ENCODE results near the gene CASP8. TPM values are rescaled to one million over a fixed set of nuclear protein-coding genes. Genes with fewer than 3 reads are reported as not detected.

The CASP8 gene
- total and polyA plus RNA-seq, 4 donors = 4.5 to 15.1 (median 8.7) TPM

GRCh38 chr2:201228271-201228911 lies 31.9 kb upstream of the CASP8 start:
- Histone ChIP-seq H3K4me3 (ENCODE audit: low read depth in 1 of 3, low read length in 3 of 3) (no peak overlapping the region), H3K9me3 (ENCODE audit: control insufficient read depth in 4 of 4, low read length in 3 of 4) (no peaks in the 10 kb centered on the region), H3K4me1 (ENCODE audit: control insufficient read depth in 4 of 4, insufficient read depth in 4 of 4, low read length in 3 of 4) (peaks cover 2 to 13% (median 9%) of the 10 kb centered on the region in 4 donors), H3K36me3 (ENCODE audit: control insufficient read depth in 4 of 4, insufficient read depth in 3 of 4, low read depth in 1 of 4, low read length in 3 of 4) (no peaks in the 10 kb centered on the region), H3K9ac (ENCODE audit: low read depth in 1 of 2, low read length in 2 of 2) (no peak overlapping the region), H3K27ac (ENCODE audit: low read depth in 1 of 2, low read length in 2 of 2) (no peak overlapping the region), H3K27me3 (ENCODE audit: control insufficient read depth in 4 of 4, insufficient read depth in 4 of 4, low read length in 3 of 4) (no peaks in the 10 kb centered on the region)
- no peak for DNase-seq (ENCODE audit: low spot score)
- WGBS = 91% methylated on average over 3 of the region's 3 CpGs
- TF ChIP-seq NR2F2 (IDR thresholded peaks at IDR 0.05) = no peak
- TF ChIP-seq YY1 (IDR thresholded peaks at IDR 0.05) = no peak
- no peak for TF ChIP-seq JUND (IDR thresholded peaks at IDR 0.05)

- Histone ChIP-seq H3K27me3 (ENCODE audit: control insufficient read depth in 4 of 4, insufficient read depth in 4 of 4, low read length in 3 of 4) (no peaks in the 10 kb centered on the region), H3K9ac (ENCODE audit: low read depth in 1 of 2, low read length in 2 of 2) (no peak overlapping the region), H3K4me1 (ENCODE audit: control insufficient read depth in 4 of 4, insufficient read depth in 4 of 4, low read length in 3 of 4) (peaks cover 2 to 15% (median 9%) of the 10 kb centered on the region in 4 donors), H3K9me3 (ENCODE audit: control insufficient read depth in 4 of 4, low read length in 3 of 4) (no peaks in the 10 kb centered on the region), H3K27ac (ENCODE audit: low read depth in 1 of 2, low read length in 2 of 2) (no peak overlapping the region), H3K4me3 (ENCODE audit: low read depth in 1 of 3, low read length in 3 of 3) (no peak overlapping the region), H3K36me3 (ENCODE audit: control insufficient read depth in 4 of 4, insufficient read depth in 3 of 4, low read depth in 1 of 4, low read length in 3 of 4) (no peaks in the 10 kb centered on the region)
- DNase-seq (ENCODE audit: low spot score) = no peak
- WGBS = 77% methylated on average over 12 of the region's 12 CpGs
- TF ChIP-seq TAF1 (conservative IDR thresholded peaks at IDR 0.05) (no peak), MAX (IDR thresholded peaks at IDR 0.05) (no peak), EGR1 (IDR thresholded peaks at IDR 0.05; ENCODE audit: low read depth in 2 of 2) (no peak), JUND (IDR thresholded peaks at IDR 0.05) (no peak), CTCF (IDR thresholded peaks at IDR 0.05; ENCODE audit: low read depth, low read length, missing input control) (no peak), HNF4G (IDR thresholded peaks at IDR 0.05) (no peak), RAD21 (IDR thresholded peaks at IDR 0.05) (no peak), NR2F2 (IDR thresholded peaks at IDR 0.05) (no peak), RXRA (IDR thresholded peaks at IDR 0.05) (no peak), FOXA2 (IDR thresholded peaks at IDR 0.05) (no peak), ATF3 (IDR thresholded peaks at IDR 0.05) (no peak), REST (IDR thresholded peaks at IDR 0.05) (no peak), YY1 (IDR thresholded peaks at IDR 0.05) (no peak), SP1 (IDR thresholded peaks at IDR 0.05) (no peak), GABPA (IDR thresholded peaks at IDR 0.05 in 1 of 2, conservative IDR thresholded peaks at IDR 0.05 in 1 of 2) (no peak), FOXA1 (IDR thresholded peaks at IDR 0.05) (no peak), ZBTB33 (IDR thresholded peaks at IDR 0.05) (no peak), HNF4A (conservative IDR thresholded peaks at IDR 0.05) (no peak)
Observed at GRCh38 chr2:201228912-201229290, 31.4 kb upstream of the CASP8 start.
